ENCODE data around the gene FGF14. TPM values are rescaled to one million over a fixed set of nuclear protein-coding genes. Genes with fewer than 3 reads are reported as not detected.

FGF14 gene
- total and polyA plus RNA-seq, 7 experiments from 2014 or later = not detected

GRCh38 chr13:102273111-102273510, 128.7 kb downstream of the FGF14 start:
- no peaks in the 10 kb centered on the region for H3K27me3 ChIP-seq (ENCODE audit: control insufficient read depth in 2 of 2, insufficient read depth in 2 of 2, low read length in 2 of 2)
- H3K36me3 Mint-ChIP-seq = no peaks in the 10 kb centered on the region
- peaks cover 0 to 18% (median 11%) of the 10 kb centered on the region in 5 donors for H3K27me3 Mint-ChIP-seq
- intact Hi-C loops (cut with micrococcal nuclease) = no loop called here
- H3K4me3 ChIP-seq (ENCODE audit: low read length) = no peak overlapping the region
- no peak overlapping the region for H3K27ac Mint-ChIP-seq
- ChIA-PET CTCF (no interaction called here), POLR2A (no interaction called here)
- H3K36me3 ChIP-seq (ENCODE audit: control insufficient read depth in 2 of 3, insufficient read depth in 3 of 3, low read length in 3 of 3) = no peaks in the 10 kb centered on the region
- no peaks in the 10 kb centered on the region for H3K4me1 Mint-ChIP-seq
- H3K27ac ChIP-seq (ENCODE audit: low read depth, low read length) = no peak overlapping the region
- DNase-seq (no peak), ATAC-seq (no peak)
- H3K4me1 ChIP-seq (ENCODE audit: control insufficient read depth in 2 of 2, insufficient read depth in 2 of 2, low read length in 2 of 2) = no peaks in the 10 kb centered on the region
- H3K9me3 Mint-ChIP-seq = peaks cover 0 to 2% (median 0%) of the 10 kb centered on the region in 11 donors
- no peak overlapping the region for H3K4me3 Mint-ChIP-seq
- no peaks in the 10 kb centered on the region for H3K9me3 ChIP-seq (ENCODE audit: control insufficient read depth in 2 of 3, low read length in 3 of 3)

- CTCF ChIA-PET = no interaction called here
- H3K27me3 ChIP-seq (ENCODE audit: control insufficient read depth in 2 of 2, insufficient read depth in 2 of 2, low read length in 2 of 2) = peaks cover 0 to 5% of the 10 kb centered on the region in 2 donors
- no peak for ATAC-seq
- POLR2A ChIA-PET = no interaction called here
- DNase-seq = no peak
- Mint-ChIP-seq H3K27ac (no peak overlapping the region), H3K36me3 (no peaks in the 10 kb centered on the region), H3K4me3 (no peak overlapping the region), H3K27me3 (peaks cover 0 to 28% (median 16%) of the 10 kb centered on the region in 5 donors), H3K4me1 (no peaks in the 10 kb centered on the region), H3K9me3 (peaks cover 0 to 5% (median 0%) of the 10 kb centered on the region in 11 donors)
- H3K9me3 ChIP-seq (ENCODE audit: control insufficient read depth in 2 of 3, low read length in 3 of 3) = no peaks in the 10 kb centered on the region
- H3K27ac ChIP-seq (ENCODE audit: low read depth, low read length) = no peak overlapping the region
- H3K4me3 ChIP-seq (ENCODE audit: low read length) = no peak overlapping the region
- H3K36me3 ChIP-seq (ENCODE audit: control insufficient read depth in 2 of 3, insufficient read depth in 3 of 3, low read length in 3 of 3) = no peaks in the 10 kb centered on the region
- intact Hi-C loops (cut with micrococcal nuclease) = no loop called here
- H3K4me1 ChIP-seq (ENCODE audit: control insufficient read depth in 2 of 2, insufficient read depth in 2 of 2, low read length in 2 of 2) = no peaks in the 10 kb centered on the region
Observed at GRCh38 chr13:102267191-102267590, 134.7 kb downstream of the FGF14 start.

GRCh38 chr13:102261809-102262208, 140.0 kb downstream of the FGF14 start:
- Histone ChIP-seq H3K27me3 (ENCODE audit: control insufficient read depth in 2 of 2, insufficient read depth in 2 of 2, low read length in 2 of 2) (peaks cover 0 to 5% of the 10 kb centered on the region in 2 donors), H3K27ac (ENCODE audit: low read depth, low read length) (no peak overlapping the region), H3K36me3 (ENCODE audit: control insufficient read depth in 2 of 3, insufficient read depth in 3 of 3, low read length in 3 of 3) (no peaks in the 10 kb centered on the region), H3K9me3 (ENCODE audit: control insufficient read depth in 2 of 3, low read length in 3 of 3) (no peaks in the 10 kb centered on the region), H3K4me1 (ENCODE audit: control insufficient read depth in 2 of 2, insufficient read depth in 2 of 2, low read length in 2 of 2) (no peaks in the 10 kb centered on the region), H3K4me3 (ENCODE audit: low read length) (no peak overlapping the region)
- Mint-ChIP-seq H3K36me3 (no peaks in the 10 kb centered on the region), H3K4me1 (peaks cover 0 to 5% (median 0%) of the 10 kb centered on the region in 7 donors), H3K27me3 (peaks cover 0 to 28% (median 25%) of the 10 kb centered on the region in 5 donors), H3K27ac (no peak overlapping the region), H3K4me3 (no peak overlapping the region), H3K9me3 (peaks cover 0 to 23% (median 9%) of the 10 kb centered on the region in 11 donors)
- DNase-seq (no peak), ATAC-seq (no peak)
- ChIA-PET POLR2A (no interaction called here), CTCF (no interaction called here)
- intact Hi-C loops (cut with micrococcal nuclease) = no loop called here

GRCh38 chr13:102261316-102261715, 140.5 kb downstream of the FGF14 start:
- CTCF ChIA-PET = no interaction called here
- peaks cover 0 to 5% (median 0%) of the 10 kb centered on the region in 7 donors for H3K4me1 Mint-ChIP-seq
- H3K4me1 ChIP-seq (ENCODE audit: control insufficient read depth in 2 of 2, insufficient read depth in 2 of 2, low read length in 2 of 2) = no peaks in the 10 kb centered on the region
- peaks cover 0 to 5% of the 10 kb centered on the region in 2 donors for H3K27me3 ChIP-seq (ENCODE audit: control insufficient read depth in 2 of 2, insufficient read depth in 2 of 2, low read length in 2 of 2)
- no peaks in the 10 kb centered on the region for H3K36me3 Mint-ChIP-seq
- no peaks in the 10 kb centered on the region for H3K36me3 ChIP-seq (ENCODE audit: control insufficient read depth in 2 of 3, insufficient read depth in 3 of 3, low read length in 3 of 3)
- DNase-seq (no peak), ATAC-seq (no peak)
- H3K4me3 ChIP-seq (ENCODE audit: low read length) = no peak overlapping the region
- no peak overlapping the region for H3K27ac Mint-ChIP-seq
- H3K9me3 ChIP-seq (ENCODE audit: control insufficient read depth in 2 of 3, low read length in 3 of 3) = no peaks in the 10 kb centered on the region
- peaks cover 0 to 23% (median 9%) of the 10 kb centered on the region in 11 donors for H3K9me3 Mint-ChIP-seq
- H3K27me3 Mint-ChIP-seq = peaks cover 0 to 26% (median 23%) of the 10 kb centered on the region in 5 donors
- intact Hi-C loops (cut with micrococcal nuclease) = no loop called here
- no peak overlapping the region for H3K27ac ChIP-seq (ENCODE audit: low read depth, low read length)
- H3K4me3 Mint-ChIP-seq = no peak overlapping the region
- POLR2A ChIA-PET = no interaction called here

- DNase-seq (no peak), ATAC-seq (no peak)
- H3K27me3 Mint-ChIP-seq = peaks cover 0 to 22% (median 19%) of the 10 kb centered on the region in 5 donors
- CTCF ChIA-PET = no interaction called here
- no peak overlapping the region for H3K4me3 Mint-ChIP-seq
- H3K9me3 Mint-ChIP-seq = peaks cover 0 to 23% (median 8%) of the 10 kb centered on the region in 11 donors
- Histone ChIP-seq H3K9me3 (ENCODE audit: control insufficient read depth in 2 of 3, low read length in 3 of 3) (no peaks in the 10 kb centered on the region), H3K4me1 (ENCODE audit: control insufficient read depth in 2 of 2, insufficient read depth in 2 of 2, low read length in 2 of 2) (no peaks in the 10 kb centered on the region), H3K27ac (ENCODE audit: low read depth, low read length) (no peak overlapping the region), H3K36me3 (ENCODE audit: control insufficient read depth in 2 of 3, insufficient read depth in 3 of 3, low read length in 3 of 3) (no peaks in the 10 kb centered on the region), H3K27me3 (ENCODE audit: control insufficient read depth in 2 of 2, insufficient read depth in 2 of 2, low read length in 2 of 2) (peaks cover 0 to 5% of the 10 kb centered on the region in 2 donors), H3K4me3 (ENCODE audit: low read length) (no peak overlapping the region)
- intact Hi-C loops (cut with micrococcal nuclease) = no loop called here
- no peaks in the 10 kb centered on the region for H3K36me3 Mint-ChIP-seq
- POLR2A ChIA-PET = no interaction called here
- peaks cover 0 to 5% (median 0%) of the 10 kb centered on the region in 7 donors for H3K4me1 Mint-ChIP-seq
- no peak overlapping the region for H3K27ac Mint-ChIP-seq
Observed at GRCh38 chr13:102260256-102260655, 141.6 kb downstream of the FGF14 start.

GRCh38 chr13:102255409-102255808, 146.4 kb downstream of the FGF14 start:
- H3K4me1 ChIP-seq (ENCODE audit: control insufficient read depth in 2 of 2, insufficient read depth in 2 of 2, low read length in 2 of 2) = no peaks in the 10 kb centered on the region
- no peak overlapping the region for H3K4me3 Mint-ChIP-seq
- ChIA-PET CTCF (interaction anchor here (0.5 kb wide), 1 partner anchor 1127 kb away, joined by 3 read pairs; no protein-coding TSS in a partner anchor), POLR2A (no interaction called here)
- no peak overlapping the region for H3K27ac ChIP-seq (ENCODE audit: low read depth, low read length)
- peaks cover 0 to 12% (median 6%) of the 10 kb centered on the region in 5 donors for H3K27me3 Mint-ChIP-seq
- ATAC-seq (no peak), DNase-seq (no peak)
- H3K4me1 Mint-ChIP-seq = peaks cover 0 to 5% (median 0%) of the 10 kb centered on the region in 7 donors
- H3K27me3 ChIP-seq (ENCODE audit: control insufficient read depth in 2 of 2, insufficient read depth in 2 of 2, low read length in 2 of 2) = no peaks in the 10 kb centered on the region
- no peaks in the 10 kb centered on the region for H3K9me3 ChIP-seq (ENCODE audit: control insufficient read depth in 2 of 3, low read length in 3 of 3)
- H3K9me3 Mint-ChIP-seq = peaks cover 0 to 17% (median 7%) of the 10 kb centered on the region in 11 donors
- no peak overlapping the region for H3K27ac Mint-ChIP-seq
- no peaks in the 10 kb centered on the region for H3K36me3 Mint-ChIP-seq
- no peaks in the 10 kb centered on the region for H3K36me3 ChIP-seq (ENCODE audit: control insufficient read depth in 2 of 3, insufficient read depth in 3 of 3, low read length in 3 of 3)
- H3K4me3 ChIP-seq (ENCODE audit: low read length) = no peak overlapping the region
- intact Hi-C loops (cut with micrococcal nuclease) = no loop called here

GRCh38 chr13:102251817-102252216, 150.0 kb downstream of the FGF14 start:
- H3K27ac Mint-ChIP-seq = no peak overlapping the region

More at GRCh38 chr13:102251817-102252216, 150.0 kb downstream of the FGF14 start:
- intact Hi-C loops (cut with micrococcal nuclease) = no loop called here
- no peak overlapping the region for H3K4me3 ChIP-seq (ENCODE audit: low read length)
- Mint-ChIP-seq H3K4me1 (no peaks in the 10 kb centered on the region), H3K9me3 (peaks cover 0 to 9% (median 2%) of the 10 kb centered on the region in 11 donors), H3K36me3 (no peaks in the 10 kb centered on the region), H3K27me3 (peaks cover 0 to 3% (median 0%) of the 10 kb centered on the region in 5 donors), H3K4me3 (no peak overlapping the region)
- no peak overlapping the region for H3K27ac ChIP-seq (ENCODE audit: low read depth, low read length)
- ATAC-seq (no peak), DNase-seq (no peak)
- CTCF ChIA-PET = no interaction called here
- H3K36me3 ChIP-seq (ENCODE audit: control insufficient read depth in 2 of 3, insufficient read depth in 3 of 3, low read length in 3 of 3) = no peaks in the 10 kb centered on the region
- H3K9me3 ChIP-seq (ENCODE audit: control insufficient read depth in 2 of 3, low read length in 3 of 3) = no peaks in the 10 kb centered on the region
- POLR2A ChIA-PET = no interaction called here
- H3K27me3 ChIP-seq (ENCODE audit: control insufficient read depth in 2 of 2, insufficient read depth in 2 of 2, low read length in 2 of 2) = no peaks in the 10 kb centered on the region
- H3K4me1 ChIP-seq (ENCODE audit: control insufficient read depth in 2 of 2, insufficient read depth in 2 of 2, low read length in 2 of 2) = no peaks in the 10 kb centered on the region
